Measurements from ENCODE around the gene TSSK3.

- TF ChIP-seq, protein P1, sequence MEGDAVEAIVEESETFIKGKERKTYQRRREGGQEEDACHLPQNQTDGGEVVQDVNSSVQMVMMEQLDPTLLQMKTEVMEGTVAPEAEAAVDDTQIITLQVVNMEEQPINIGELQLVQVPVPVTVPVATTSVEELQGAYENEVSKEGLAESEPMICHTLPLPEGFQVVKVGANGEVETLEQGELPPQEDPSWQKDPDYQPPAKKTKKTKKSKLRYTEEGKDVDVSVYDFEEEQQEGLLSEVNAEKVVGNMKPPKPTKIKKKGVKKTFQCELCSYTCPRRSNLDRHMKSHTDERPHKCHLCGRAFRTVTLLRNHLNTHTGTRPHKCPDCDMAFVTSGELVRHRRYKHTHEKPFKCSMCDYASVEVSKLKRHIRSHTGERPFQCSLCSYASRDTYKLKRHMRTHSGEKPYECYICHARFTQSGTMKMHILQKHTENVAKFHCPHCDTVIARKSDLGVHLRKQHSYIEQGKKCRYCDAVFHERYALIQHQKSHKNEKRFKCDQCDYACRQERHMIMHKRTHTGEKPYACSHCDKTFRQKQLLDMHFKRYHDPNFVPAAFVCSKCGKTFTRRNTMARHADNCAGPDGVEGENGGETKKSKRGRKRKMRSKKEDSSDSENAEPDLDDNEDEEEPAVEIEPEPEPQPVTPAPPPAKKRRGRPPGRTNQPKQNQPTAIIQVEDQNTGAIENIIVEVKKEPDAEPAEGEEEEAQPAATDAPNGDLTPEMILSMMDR (IDR thresholded peaks at IDR 0.05; ENCODE audit: low read depth, low read length, poor library complexity, severe bottlenecking): no peak
- TF ChIP-seq EZH2phosphoT487 (IDR thresholded peaks at IDR 0.05; ENCODE audit: borderline replicate concordance, low read length): no peak
These were observed 2.5 kb downstream of the TSSK3 start for GRCh38 chr1:32364836-32365235.

All from DOHH2 (cell line).